ENCODE measurements around the gene ZNF283. TPM values are rescaled to one million over a fixed set of nuclear protein-coding genes. Genes with fewer than 3 reads are reported as not detected.

Gene ZNF283
- total and polyA plus RNA-seq, 9 of the 15 experiments (the other 6 are each of a cell fraction or from before 2014, with no cell fraction given): 6.0 to 19.5 (median 9.8) TPM

GRCh38 chr19:43809762-43810696 is 17.1 kb upstream of the ZNF283 start (continued):
- TF ChIP-seq REST (IDR thresholded peaks at IDR 0.05; ENCODE audit: borderline replicate concordance): peak; percentile 71; the same call in 1 of the 2 replicates
- no peak for TF ChIP-seq REST (CRISPR knock-in tag; IDR thresholded peaks at IDR 0.05; ENCODE audit: low read depth)
- TF ChIP-seq CTCF (IDR thresholded peaks at IDR 0.05 in 2 of 3, conservative IDR thresholded peaks at IDR 0.05 in 1 of 3; ENCODE audit: insufficient read depth in 2 of 3, low read depth in 1 of 3, low read length in 3 of 3): peak; percentile 49 to 80 (median 56); a peak in 5 of 6 replicates
- TF ChIP-seq MEIS2 (IDR thresholded peaks at IDR 0.05; ENCODE audit: partially characterized antibody): peak; percentile 39
- peak; percentile 78 for TF ChIP-seq PRDM10 (IDR thresholded peaks at IDR 0.05; ENCODE audit: partially characterized antibody)
- peak; percentile 46; the same call in 1 of the 2 replicates for TF ChIP-seq DEAF1 (CRISPR knock-in tag; IDR thresholded peaks at IDR 0.05)
- peak; percentile 62 to 85 for TF ChIP-seq RAD21 (CRISPR knock-in tag; conservative IDR thresholded peaks at IDR 0.05 in 1 of 2, IDR thresholded peaks at IDR 0.05 in 1 of 2)
- TF ChIP-seq SMC3 (conservative IDR thresholded peaks at IDR 0.05; ENCODE audit: insufficient read depth, low read depth, low read length): peak; percentile 59; the same call in 1 of the 2 replicates

Measured in K562 (cell line).